Superior temporal gyrus (tissue), 1 donor: ENCODE data around the gene ZNF787.

ENCODE experiments used
- DNase-seq: peaks from one replicate; pipeline ENCODE4 v3.0.0-alpha.2; 2016; ENCODE audit errors: extremely low spot score

Gene ZNF787

GRCh38 chr19:56144376-56144775 is 23.3 kb upstream of the ZNF787 start:
- no peak for DNase-seq

GRCh38 chr19:56142897-56143434 is 21.9 kb upstream of the ZNF787 start:
- no peak for DNase-seq

GRCh38 chr19:56142087-56142787 is 21.1 kb upstream of the ZNF787 start:
- no peak for DNase-seq

GRCh38 chr19:56141417-56141993 is 20.4 kb upstream of the ZNF787 start:
- DNase-seq, result no peak

GRCh38 chr19:56140583-56141416 is 19.7 kb upstream of the ZNF787 start, which contains the start of gene ZNF444:
Gene ZNF444, plus strand, starts transcription at chr19:56141287. Its CDS starts 5,625 bp downstream, at chr19:56146912.
- peak; percentile 100 for DNase-seq

GRCh38 chr19:56139847-56140582 is 18.9 kb upstream of the ZNF787 start:
- no peak for DNase-seq

DNA sequence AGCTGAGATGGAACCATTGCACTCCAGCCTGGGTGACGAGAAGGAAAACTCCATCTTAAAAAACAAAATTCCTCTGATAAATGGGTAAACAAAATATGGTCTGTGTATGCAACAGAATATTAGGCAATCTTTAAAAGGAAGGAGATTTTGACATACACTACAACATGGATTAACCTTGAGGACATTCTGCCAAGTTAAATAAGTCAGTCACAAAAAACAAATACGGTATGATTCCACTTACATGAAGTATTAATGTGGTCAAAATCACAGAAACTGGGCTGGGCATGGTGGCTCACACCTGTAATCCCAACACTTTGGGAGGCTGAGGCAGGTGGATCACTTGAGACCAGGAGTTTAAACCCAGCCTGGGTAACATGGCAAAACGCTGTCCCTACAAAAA is 17.0 kb upstream of the ZNF787 start:
- no peak for DNase-seq

DNA sequence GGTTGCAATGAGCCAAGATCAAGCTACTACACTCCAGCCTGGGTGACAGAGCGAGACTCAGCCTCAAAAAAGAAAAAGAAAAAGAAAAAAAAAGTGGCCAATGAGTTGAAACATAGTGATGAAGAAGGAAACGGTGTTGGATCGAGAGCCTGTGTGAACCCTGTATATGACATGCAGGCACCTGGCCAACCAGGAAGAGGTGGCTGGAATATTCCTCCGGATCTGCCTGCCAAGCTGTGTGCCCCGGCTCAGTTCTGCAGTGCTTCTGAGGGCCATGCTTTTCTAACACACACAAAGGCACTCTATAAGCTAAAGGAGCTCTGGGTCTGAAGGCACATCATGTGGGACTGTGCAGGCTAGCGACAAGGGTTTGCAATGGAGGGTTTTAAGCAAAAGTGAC is 16.3 kb upstream of the ZNF787 start:
- DNase-seq, result no peak

DNA sequence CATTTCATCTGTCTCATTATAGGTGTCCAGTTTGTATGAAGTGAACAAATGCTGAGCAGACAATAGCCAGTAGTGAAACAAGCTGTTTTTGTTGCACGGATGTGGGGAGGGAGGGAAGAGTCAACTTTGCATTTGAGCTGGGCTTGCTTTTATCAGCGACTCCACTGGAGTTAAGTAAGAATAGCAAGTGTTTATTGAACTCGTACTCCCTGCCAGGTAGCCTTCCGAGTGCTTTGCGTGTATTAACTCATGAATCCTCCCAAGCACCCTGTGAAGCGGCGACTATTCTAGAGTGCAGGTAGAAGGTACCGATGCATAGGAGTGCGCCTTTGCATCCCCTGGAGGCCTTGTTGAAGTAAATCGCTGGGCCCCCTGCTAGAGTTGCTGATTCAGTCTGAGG is 15.3 kb upstream of the ZNF787 start:
- DNase-seq, result no peak

DNA sequence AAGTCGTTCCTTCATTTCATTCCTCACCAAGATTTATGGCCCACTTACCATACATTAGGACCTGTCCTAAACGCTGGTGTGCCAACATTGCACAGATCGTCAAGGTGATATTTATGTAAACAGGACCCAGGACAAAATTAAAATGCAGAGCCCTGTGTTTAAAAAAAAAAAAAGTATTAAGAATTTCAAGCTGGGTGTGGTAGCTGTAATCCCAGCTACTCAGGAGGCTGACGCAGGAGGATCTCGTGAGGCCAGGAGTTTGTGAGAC is 13.5 kb upstream of the ZNF787 start:
- DNase-seq, result no peak

- DNase-seq, result no peak
These were observed 13.0 kb upstream of the ZNF787 start for GRCh38 chr19:56133858-56134653.

- DNase-seq, result no peak
These were observed 11.3 kb upstream of the ZNF787 start for GRCh38 chr19:56132316-56132822.

DNA sequence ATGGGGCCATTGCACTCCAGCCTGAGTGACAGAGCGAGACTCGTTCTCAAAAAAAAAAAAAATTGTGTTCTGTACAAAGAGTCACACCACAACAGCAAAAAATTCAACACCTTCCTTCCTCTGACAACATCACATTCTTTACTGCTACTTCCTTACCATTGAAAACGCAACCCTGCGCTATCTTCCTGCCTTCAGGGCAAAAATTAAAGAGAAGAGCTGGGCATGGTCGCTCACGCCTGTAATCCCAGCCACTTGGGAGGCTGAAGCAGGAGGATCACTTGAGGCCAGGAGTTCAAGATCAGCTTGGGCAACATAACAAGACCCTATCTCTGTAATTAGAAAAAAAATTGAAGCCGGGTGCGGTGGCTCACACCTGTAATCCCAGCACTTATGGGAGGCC is 10.6 kb upstream of the ZNF787 start:
- DNase-seq, result no peak

- no peak for DNase-seq
These were observed 8.9 kb upstream of the ZNF787 start for GRCh38 chr19:56130006-56130405.

DNA sequence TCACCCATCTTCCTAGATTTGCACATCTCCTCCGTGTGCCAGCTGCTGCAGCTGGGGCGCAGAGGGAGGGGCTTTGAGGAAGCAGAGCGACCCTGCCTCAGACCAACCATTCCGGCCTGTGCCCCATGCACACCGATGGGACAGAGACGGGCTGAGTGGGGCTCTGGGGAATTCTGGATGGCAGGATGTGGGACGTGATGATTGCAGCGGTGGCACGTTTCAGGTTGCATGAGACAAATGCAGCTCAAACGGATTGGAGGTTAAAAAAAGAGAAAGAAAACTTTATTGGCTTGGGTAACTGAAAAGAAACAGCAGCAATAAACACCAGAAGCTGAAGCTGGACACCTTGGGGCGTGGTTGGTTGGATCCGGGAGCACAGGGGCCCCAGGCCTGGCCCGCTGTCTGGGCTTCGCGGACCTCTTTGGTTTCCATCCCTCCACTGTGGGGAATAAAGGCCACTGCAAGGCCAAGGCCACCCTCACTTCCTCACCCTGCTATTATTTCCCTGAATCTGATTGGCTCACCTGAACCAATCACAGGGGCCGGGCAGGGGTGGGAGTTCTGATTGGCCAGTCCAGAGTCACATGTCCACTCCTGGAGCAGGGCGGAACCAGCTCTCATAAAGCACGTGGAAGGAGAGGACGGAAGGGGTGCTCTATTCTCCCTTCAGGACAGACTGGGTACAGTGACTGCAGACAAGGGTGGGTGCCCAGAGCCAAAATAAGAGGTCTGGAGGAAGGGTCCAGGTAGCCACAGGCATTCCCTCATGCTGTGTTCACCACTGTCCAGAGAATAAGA is 6.1 kb upstream of the ZNF787 start:
- no peak for DNase-seq

GRCh38 chr19:56125806-56126590 is 4.9 kb upstream of the ZNF787 start:
- no peak for DNase-seq

- DNase-seq, result no peak
These were observed 3.5 kb upstream of the ZNF787 start for GRCh38 chr19:56124578-56124977.

- DNase-seq, result no peak
These were observed 2.3 kb upstream of the ZNF787 start for GRCh38 chr19:56123266-56123891.
